Measurements from ENCODE around the gene TMCC2.

TMCC2 gene

GRCh38 chr1:205240118-205240517 is 12.4 kb downstream of the TMCC2 start:
- Histone ChIP-seq H3K36me3 (ENCODE audit: control insufficient read depth, insufficient read depth, low read length) (0 out of 2 replicates have a peak, but pooled peaks cover 3% of the 10 kb centered on the region), H3K27ac (ENCODE audit: low read length) (no peak overlapping the region), H3K9me3 (ENCODE audit: control insufficient read depth, insufficient read depth, low read length) (no peaks in the 10 kb centered on the region), H3K4me1 (ENCODE audit: control insufficient read depth, insufficient read depth, low read length) (no peaks in the 10 kb centered on the region), H3K27me3 (ENCODE audit: control insufficient read depth, insufficient read depth, low read length) (no peaks in the 10 kb centered on the region), H3K4me3 (ENCODE audit: low read length) (no peak overlapping the region)
- no peak for DNase-seq (ENCODE audit: low read depth, low spot score)
- WGBS (ENCODE audit: insufficient coverage, insufficient read length), result no CpG with 5 or more reads among the region's 6 CpGs

GRCh38 chr1:205240569-205240968 is 12.8 kb downstream of the TMCC2 start:
- Histone ChIP-seq H3K9me3 (ENCODE audit: control insufficient read depth, insufficient read depth, low read length) (no peaks in the 10 kb centered on the region), H3K27me3 (ENCODE audit: control insufficient read depth, insufficient read depth, low read length) (no peaks in the 10 kb centered on the region), H3K36me3 (ENCODE audit: control insufficient read depth, insufficient read depth, low read length) (0 out of 2 replicates have a peak, but pooled peaks cover 3% of the 10 kb centered on the region), H3K27ac (ENCODE audit: low read length) (no peak overlapping the region), H3K4me1 (ENCODE audit: control insufficient read depth, insufficient read depth, low read length) (no peaks in the 10 kb centered on the region), H3K4me3 (ENCODE audit: low read length) (no peak overlapping the region)
- DNase-seq (ENCODE audit: low read depth, low spot score), result no peak
- no CpG with 5 or more reads among the region's 3 CpGs for WGBS (ENCODE audit: insufficient coverage, insufficient read length)

GRCh38 chr1:205241366-205242030 is 13.8 kb downstream of the TMCC2 start:
- H3K9me3 ChIP-seq (ENCODE audit: control insufficient read depth, insufficient read depth, low read length), result no peaks in the 10 kb centered on the region

GRCh38 chr1:205243350-205244191 is 15.8 kb downstream of the TMCC2 start:
- H3K4me3 ChIP-seq (ENCODE audit: low read length), result no peak overlapping the region
- H3K27ac ChIP-seq (ENCODE audit: low read length), result no peak overlapping the region
- DNase-seq (ENCODE audit: low read depth, low spot score), result no peak
- no peaks in the 10 kb centered on the region for H3K27me3 ChIP-seq (ENCODE audit: control insufficient read depth, insufficient read depth, low read length)
- WGBS (ENCODE audit: insufficient coverage, insufficient read length), result no CpG with 5 or more reads among the region's 8 CpGs
- 0 out of 2 replicates have a peak, but pooled peaks cover 2% of the 10 kb centered on the region for H3K4me1 ChIP-seq (ENCODE audit: control insufficient read depth, insufficient read depth, low read length)
- H3K36me3 ChIP-seq (ENCODE audit: control insufficient read depth, insufficient read depth, low read length), result 0 out of 2 replicates have a peak, but pooled peaks cover 3% of the 10 kb centered on the region
- H3K9me3 ChIP-seq (ENCODE audit: control insufficient read depth, insufficient read depth, low read length), result no peaks in the 10 kb centered on the region

More at GRCh38 chr1:205241366-205242030, 13.8 kb downstream of the TMCC2 start:
- Histone ChIP-seq H3K27ac (ENCODE audit: low read length) (no peak overlapping the region), H3K27me3 (ENCODE audit: control insufficient read depth, insufficient read depth, low read length) (no peaks in the 10 kb centered on the region), H3K36me3 (ENCODE audit: control insufficient read depth, insufficient read depth, low read length) (0 out of 2 replicates have a peak, but pooled peaks cover 3% of the 10 kb centered on the region), H3K4me1 (ENCODE audit: control insufficient read depth, insufficient read depth, low read length) (no peaks in the 10 kb centered on the region), H3K4me3 (ENCODE audit: low read length) (no peak overlapping the region)
- no CpG with 5 or more reads among the region's 36 CpGs for WGBS (ENCODE audit: insufficient coverage, insufficient read length)
- DNase-seq (ENCODE audit: low read depth, low spot score), result no peak

- Histone ChIP-seq H3K36me3 (ENCODE audit: control insufficient read depth, insufficient read depth, low read length) (0 out of 2 replicates have a peak, but pooled peaks cover 3% of the 10 kb centered on the region), H3K27me3 (ENCODE audit: control insufficient read depth, insufficient read depth, low read length) (no peaks in the 10 kb centered on the region), H3K4me1 (ENCODE audit: control insufficient read depth, insufficient read depth, low read length) (0 out of 2 replicates have a peak, but pooled peaks cover 2% of the 10 kb centered on the region), H3K27ac (ENCODE audit: low read length) (no peak overlapping the region), H3K4me3 (ENCODE audit: low read length) (no peak overlapping the region), H3K9me3 (ENCODE audit: control insufficient read depth, insufficient read depth, low read length) (no peaks in the 10 kb centered on the region)
- no peak for DNase-seq (ENCODE audit: low read depth, low spot score)
- no CpG with 5 or more reads among the region's 4 CpGs for WGBS (ENCODE audit: insufficient coverage, insufficient read length)
These were observed 16.6 kb downstream of the TMCC2 start for GRCh38 chr1:205244384-205244783.

GRCh38 chr1:205245096-205245495 is 17.4 kb downstream of the TMCC2 start:
- H3K27ac ChIP-seq (ENCODE audit: low read length), result no peak overlapping the region
- 0 out of 2 replicates have a peak, but pooled peaks cover 3% of the 10 kb centered on the region for H3K36me3 ChIP-seq (ENCODE audit: control insufficient read depth, insufficient read depth, low read length)
- H3K27me3 ChIP-seq (ENCODE audit: control insufficient read depth, insufficient read depth, low read length), result no peaks in the 10 kb centered on the region
- no CpG with 5 or more reads among the region's 7 CpGs for WGBS (ENCODE audit: insufficient coverage, insufficient read length)
- no peaks in the 10 kb centered on the region for H3K9me3 ChIP-seq (ENCODE audit: control insufficient read depth, insufficient read depth, low read length)
- DNase-seq (ENCODE audit: low read depth, low spot score), result no peak
- no peak overlapping the region for H3K4me3 ChIP-seq (ENCODE audit: low read length)
- H3K4me1 ChIP-seq (ENCODE audit: control insufficient read depth, insufficient read depth, low read length), result 0 out of 2 replicates have a peak, but pooled peaks cover 2% of the 10 kb centered on the region

- no peaks in the 10 kb centered on the region for H3K27me3 ChIP-seq (ENCODE audit: control insufficient read depth, insufficient read depth, low read length)
These were observed 18.8 kb downstream of the TMCC2 start for GRCh38 chr1:205246351-205247119.

GRCh38 chr1:205247130-205247921 is 19.6 kb downstream of the TMCC2 start:
- Histone ChIP-seq H3K9me3 (ENCODE audit: control insufficient read depth, insufficient read depth, low read length) (no peaks in the 10 kb centered on the region), H3K27me3 (ENCODE audit: control insufficient read depth, insufficient read depth, low read length) (no peaks in the 10 kb centered on the region), H3K27ac (ENCODE audit: low read length) (no peak overlapping the region), H3K36me3 (ENCODE audit: control insufficient read depth, insufficient read depth, low read length) (no peaks in the 10 kb centered on the region), H3K4me3 (ENCODE audit: low read length) (no peak overlapping the region), H3K4me1 (ENCODE audit: control insufficient read depth, insufficient read depth, low read length) (0 out of 2 replicates have a peak, but pooled peaks cover 2% of the 10 kb centered on the region)
- DNase-seq (ENCODE audit: low read depth, low spot score), result no peak
- no CpG with 5 or more reads among the region's 9 CpGs for WGBS (ENCODE audit: insufficient coverage, insufficient read length)

More at GRCh38 chr1:205246351-205247119, 18.8 kb downstream of the TMCC2 start:
- WGBS (ENCODE audit: insufficient coverage, insufficient read length), result no CpG with 5 or more reads among the region's 10 CpGs
- H3K4me3 ChIP-seq (ENCODE audit: low read length), result no peak overlapping the region
- H3K27ac ChIP-seq (ENCODE audit: low read length), result no peak overlapping the region
- H3K4me1 ChIP-seq (ENCODE audit: control insufficient read depth, insufficient read depth, low read length), result 0 out of 2 replicates have a peak, but pooled peaks cover 2% of the 10 kb centered on the region
- no peaks in the 10 kb centered on the region for H3K9me3 ChIP-seq (ENCODE audit: control insufficient read depth, insufficient read depth, low read length)
- DNase-seq (ENCODE audit: low read depth, low spot score), result no peak
- H3K36me3 ChIP-seq (ENCODE audit: control insufficient read depth, insufficient read depth, low read length), result 0 out of 2 replicates have a peak, but pooled peaks cover 3% of the 10 kb centered on the region

- no CpG with 5 or more reads among the region's 11 CpGs for WGBS (ENCODE audit: insufficient coverage, insufficient read length)
- Histone ChIP-seq H3K4me3 (ENCODE audit: low read length) (no peak overlapping the region), H3K27ac (ENCODE audit: low read length) (no peak overlapping the region), H3K9me3 (ENCODE audit: control insufficient read depth, insufficient read depth, low read length) (no peaks in the 10 kb centered on the region), H3K36me3 (ENCODE audit: control insufficient read depth, insufficient read depth, low read length) (no peaks in the 10 kb centered on the region), H3K27me3 (ENCODE audit: control insufficient read depth, insufficient read depth, low read length) (no peaks in the 10 kb centered on the region), H3K4me1 (ENCODE audit: control insufficient read depth, insufficient read depth, low read length) (0 out of 2 replicates have a peak, but pooled peaks cover 2% of the 10 kb centered on the region)
- DNase-seq (ENCODE audit: low read depth, low spot score), result no peak
These were observed 21.3 kb downstream of the TMCC2 start for GRCh38 chr1:205248793-205249601.
